Measurements from ENCODE around the gene RELL1.

RELL1 gene

DNA sequence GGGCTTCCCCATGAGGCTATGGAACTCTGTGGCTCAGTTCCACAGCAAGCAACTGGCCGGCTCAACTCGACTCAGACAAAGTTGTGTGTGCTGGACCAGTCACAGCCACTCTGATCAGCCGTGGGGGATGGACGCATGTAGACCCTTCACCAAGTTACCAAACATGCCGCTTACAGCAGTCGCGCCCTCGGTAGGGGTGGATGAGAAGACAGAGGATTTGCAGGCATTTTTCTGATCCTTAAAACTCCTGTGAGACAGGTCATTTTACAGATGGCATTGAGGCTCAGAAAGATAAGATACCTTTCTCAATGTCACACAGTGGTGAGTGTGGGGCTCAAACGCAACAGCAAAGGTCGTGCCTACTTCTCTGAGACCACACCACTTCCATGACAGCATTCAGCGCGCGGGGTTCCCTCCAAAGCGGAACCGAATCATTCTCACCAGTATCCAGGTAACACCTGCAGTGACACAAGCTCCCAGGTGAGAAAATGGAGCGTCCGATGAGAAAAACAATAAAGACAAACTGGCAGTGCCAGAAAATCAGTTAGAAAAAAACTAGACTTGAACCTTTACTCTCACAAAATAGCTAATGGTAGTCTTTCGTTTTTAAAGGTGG is 83.6 kb downstream of the RELL1 start:
- no peak overlapping the region for H3K4me3 ChIP-seq (ENCODE audit: low read depth, low read length)
- H3K27me3 ChIP-seq (ENCODE audit: insufficient read depth, low read length), result no peaks in the 10 kb centered on the region
- H2AFZ ChIP-seq (ENCODE audit: insufficient read depth, low read length, poor library complexity), result no peak overlapping the region
- no peaks in the 10 kb centered on the region for H3K79me2 ChIP-seq (ENCODE audit: control insufficient read depth, insufficient read depth, low read length, poor library complexity)
- H4K8ac ChIP-seq (ENCODE audit: low read depth, low read length), result no peak overlapping the region
- peaks cover 9 to 20% of the 10 kb centered on the region in 2 experiments for H3K4me1 ChIP-seq (ENCODE audit: control insufficient read depth in 1 of 2, insufficient read depth in 2 of 2, low read length in 2 of 2)
- no peak overlapping the region for H2AK5ac ChIP-seq (ENCODE audit: low read length)
- H3K79me1 ChIP-seq (ENCODE audit: low read length), result no peaks in the 10 kb centered on the region
- no peak overlapping the region for H3K9ac ChIP-seq (ENCODE audit: low read length)
- no peak overlapping the region for H2BK12ac ChIP-seq (ENCODE audit: low read length)
- no peak overlapping the region for H3K27ac ChIP-seq (ENCODE audit: low read depth, low read length)
- H2BK120ac ChIP-seq (ENCODE audit: insufficient read depth, low read length, poor library complexity), result no peak overlapping the region
- no peaks in the 10 kb centered on the region for H3K36me3 ChIP-seq (ENCODE audit: control insufficient read depth in 1 of 2, insufficient read depth in 2 of 2, low read length in 2 of 2)
- WGBS (ENCODE audit: extremely low coverage, insufficient coverage, insufficient read length), result no CpG with 5 or more reads among the region's 18 CpGs
- H3K14ac ChIP-seq (ENCODE audit: low read length), result no peak overlapping the region
- H3K9me3 ChIP-seq (ENCODE audit: insufficient read depth, low read depth, low read length), result no peaks in the 10 kb centered on the region
- H3K23ac ChIP-seq (ENCODE audit: low read length), result no peak overlapping the region
- peak; percentile 49 to 71 for DNase-seq
- H3K4ac ChIP-seq (ENCODE audit: low read depth, low read length), result no peak overlapping the region
- H3K4me2 ChIP-seq (ENCODE audit: low read length), result no peak overlapping the region
- no peak overlapping the region for H4K91ac ChIP-seq (ENCODE audit: low read depth, low read length)
- H3K18ac ChIP-seq (ENCODE audit: low read length), result no peak overlapping the region
- H2BK5ac ChIP-seq (ENCODE audit: low read depth, low read length, poor library complexity), result no peak overlapping the region
- no peak overlapping the region for H4K12ac ChIP-seq (ENCODE audit: low read depth, low read length)

DNA sequence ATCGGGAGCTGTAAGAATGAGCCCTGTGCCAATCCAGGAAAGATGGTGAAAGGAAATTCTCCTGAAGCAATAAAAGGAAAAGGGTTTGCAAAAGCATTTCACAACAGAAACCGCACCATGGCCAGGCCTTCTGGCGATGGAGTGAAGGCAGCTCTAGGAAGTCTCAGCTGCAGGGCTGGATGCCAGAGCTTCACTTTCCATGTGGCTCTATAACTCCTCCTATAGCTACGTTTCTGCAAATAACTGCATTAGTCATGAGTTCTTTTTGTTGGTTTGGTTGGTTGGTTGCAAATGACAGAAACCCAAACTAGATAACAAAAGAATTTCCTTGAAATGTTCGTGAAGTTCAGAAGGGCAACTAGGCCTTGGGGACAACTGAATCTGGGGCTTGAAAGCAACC is 84.6 kb downstream of the RELL1 start:
- Histone ChIP-seq H3K27ac (ENCODE audit: low read depth, low read length) (no peak overlapping the region), H2AK5ac (ENCODE audit: low read length) (no peak overlapping the region), H3K4ac (ENCODE audit: low read depth, low read length) (no peak overlapping the region), H2BK12ac (ENCODE audit: low read length) (no peak overlapping the region), H2BK120ac (ENCODE audit: insufficient read depth, low read length, poor library complexity) (no peak overlapping the region), H4K91ac (ENCODE audit: low read depth, low read length) (no peak overlapping the region), H4K8ac (ENCODE audit: low read depth, low read length) (no peak overlapping the region), H2BK5ac (ENCODE audit: low read depth, low read length, poor library complexity) (no peak overlapping the region), H3K18ac (ENCODE audit: low read length) (no peak overlapping the region), H2AFZ (ENCODE audit: insufficient read depth, low read length, poor library complexity) (no peak overlapping the region), H3K4me1 (ENCODE audit: control insufficient read depth in 1 of 2, insufficient read depth in 2 of 2, low read length in 2 of 2) (peaks cover 9 to 27% of the 10 kb centered on the region in 2 experiments), H3K23ac (ENCODE audit: low read length) (no peak overlapping the region), H3K79me1 (ENCODE audit: low read length) (peaks cover 2% of the 10 kb centered on the region), H3K9me3 (ENCODE audit: insufficient read depth, low read depth, low read length) (no peaks in the 10 kb centered on the region), H3K27me3 (ENCODE audit: insufficient read depth, low read length) (no peaks in the 10 kb centered on the region), H4K12ac (ENCODE audit: low read depth, low read length) (no peak overlapping the region), H3K9ac (ENCODE audit: low read length) (no peak overlapping the region), H3K14ac (ENCODE audit: low read length) (no peak overlapping the region), H3K36me3 (ENCODE audit: control insufficient read depth in 1 of 2, insufficient read depth in 2 of 2, low read length in 2 of 2) (no peaks in the 10 kb centered on the region), H3K79me2 (ENCODE audit: control insufficient read depth, insufficient read depth, low read length, poor library complexity) (no peaks in the 10 kb centered on the region), H3K4me3 (ENCODE audit: low read depth, low read length) (no peak overlapping the region), H3K4me2 (ENCODE audit: low read length) (no peak overlapping the region)
- peak; percentile 89 to 94 for DNase-seq
- no CpG with 5 or more reads among the region's 5 CpGs for WGBS (ENCODE audit: extremely low coverage, insufficient coverage, insufficient read length)

DNA sequence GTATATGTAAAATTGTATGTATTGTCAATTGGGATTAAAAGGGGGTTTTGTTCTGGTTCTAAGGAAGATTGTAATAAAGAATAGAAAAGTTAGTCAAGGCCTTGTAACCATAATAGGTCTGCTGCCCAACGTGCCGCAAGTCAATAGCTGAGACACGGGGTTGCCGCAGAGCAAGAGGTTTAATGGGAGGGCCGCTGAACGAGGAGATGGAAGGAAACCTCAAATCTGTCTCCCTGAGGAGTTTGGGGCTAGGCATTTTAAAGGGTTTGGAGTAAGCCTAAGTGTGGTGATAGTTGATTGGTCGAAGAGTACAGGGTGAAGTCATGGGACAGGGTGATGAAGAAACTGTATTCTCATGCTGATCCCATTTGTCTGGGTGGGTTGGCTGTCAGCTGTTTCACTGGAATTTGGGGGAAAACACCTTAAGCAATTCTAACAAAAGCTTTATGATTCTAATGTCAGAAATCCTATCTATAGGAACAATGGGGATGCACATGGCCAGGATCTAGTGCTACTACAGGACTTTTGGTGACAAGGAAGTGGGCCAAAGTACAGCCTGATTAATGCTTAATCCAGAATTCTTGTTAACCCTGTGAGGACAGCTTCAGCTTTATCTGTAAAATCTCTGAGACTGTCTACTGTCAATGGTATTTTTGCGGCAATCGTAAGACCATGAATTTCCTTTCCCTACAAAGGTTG is 86.9 kb downstream of the RELL1 start:
- Histone ChIP-seq H3K18ac (ENCODE audit: low read length) (no peak overlapping the region), H3K9me3 (ENCODE audit: insufficient read depth, low read depth, low read length) (no peaks in the 10 kb centered on the region)
- WGBS (ENCODE audit: extremely low coverage, insufficient coverage, insufficient read length), result no CpG with 5 or more reads among the region's 9 CpGs

DNA sequence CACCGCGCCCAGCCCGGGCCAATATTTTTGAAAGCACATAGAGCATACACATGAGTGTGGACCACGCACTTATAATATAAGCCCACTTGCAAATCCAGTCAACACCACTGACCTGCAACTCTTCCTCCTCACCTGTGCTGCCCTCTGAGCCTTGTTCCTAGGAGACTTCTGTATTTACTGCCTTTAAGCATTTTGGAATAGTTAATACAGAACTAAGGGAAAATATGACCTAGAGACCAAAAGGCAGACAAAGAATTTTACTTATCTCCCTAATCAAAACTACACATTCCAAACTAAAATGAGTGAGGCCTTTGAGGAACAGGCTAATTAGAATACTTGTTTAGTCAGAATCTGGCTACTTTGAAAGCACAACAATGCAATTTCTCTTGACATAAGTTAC is 89.1 kb downstream of the RELL1 start:
- H4K12ac ChIP-seq (ENCODE audit: low read depth, low read length), result no peak overlapping the region
- no peak overlapping the region for H3K9ac ChIP-seq (ENCODE audit: low read length)
- no CpG with 5 or more reads among the region's 4 CpGs for WGBS (ENCODE audit: extremely low coverage, insufficient coverage, insufficient read length)
- peak; percentile 18 to 77 for DNase-seq
- H3K36me3 ChIP-seq (ENCODE audit: control insufficient read depth in 1 of 2, insufficient read depth in 2 of 2, low read length in 2 of 2), result no peaks in the 10 kb centered on the region
- H3K27me3 ChIP-seq (ENCODE audit: insufficient read depth, low read length), result no peaks in the 10 kb centered on the region
- no peak overlapping the region for H3K4me3 ChIP-seq (ENCODE audit: low read depth, low read length)
- H3K79me1 ChIP-seq (ENCODE audit: low read length), result peaks cover 2% of the 10 kb centered on the region
- no peak overlapping the region for H3K14ac ChIP-seq (ENCODE audit: low read length)
- peaks cover 9 to 16% of the 10 kb centered on the region in 2 experiments for H3K4me1 ChIP-seq (ENCODE audit: control insufficient read depth in 1 of 2, insufficient read depth in 2 of 2, low read length in 2 of 2)
- peak overlapping the region; percentile 70 for H3K27ac ChIP-seq (ENCODE audit: low read depth, low read length)
- peak overlapping the region; percentile 55 for H2BK5ac ChIP-seq (ENCODE audit: low read depth, low read length, poor library complexity)
- H3K4me2 ChIP-seq (ENCODE audit: low read length), result no peak overlapping the region
- H2AK5ac ChIP-seq (ENCODE audit: low read length), result no peak overlapping the region
- no peaks in the 10 kb centered on the region for H3K9me3 ChIP-seq (ENCODE audit: insufficient read depth, low read depth, low read length)
- peak overlapping the region; percentile 14 for H2BK12ac ChIP-seq (ENCODE audit: low read length)
- H4K8ac ChIP-seq (ENCODE audit: low read depth, low read length), result no peak overlapping the region
- H4K91ac ChIP-seq (ENCODE audit: low read depth, low read length), result no peak overlapping the region
- H2AFZ ChIP-seq (ENCODE audit: insufficient read depth, low read length, poor library complexity), result no peak overlapping the region
- no peak overlapping the region for H2BK120ac ChIP-seq (ENCODE audit: insufficient read depth, low read length, poor library complexity)
- no peaks in the 10 kb centered on the region for H3K79me2 ChIP-seq (ENCODE audit: control insufficient read depth, insufficient read depth, low read length, poor library complexity)
- H3K23ac ChIP-seq (ENCODE audit: low read length), result no peak overlapping the region
- no peak overlapping the region for H3K4ac ChIP-seq (ENCODE audit: low read depth, low read length)
- H3K18ac ChIP-seq (ENCODE audit: low read length), result no peak overlapping the region

More for the DNA sequence above, 86.9 kb downstream of the RELL1 start:
- Histone ChIP-seq H3K23ac (ENCODE audit: low read length) (no peak overlapping the region), H3K36me3 (ENCODE audit: control insufficient read depth in 1 of 2, insufficient read depth in 2 of 2, low read length in 2 of 2) (no peaks in the 10 kb centered on the region), H2AK5ac (ENCODE audit: low read length) (no peak overlapping the region), H3K4ac (ENCODE audit: low read depth, low read length) (no peak overlapping the region), H2BK120ac (ENCODE audit: insufficient read depth, low read length, poor library complexity) (no peak overlapping the region), H3K14ac (ENCODE audit: low read length) (no peak overlapping the region), H4K12ac (ENCODE audit: low read depth, low read length) (no peak overlapping the region), H4K8ac (ENCODE audit: low read depth, low read length) (no peak overlapping the region), H2AFZ (ENCODE audit: insufficient read depth, low read length, poor library complexity) (no peak overlapping the region), H3K4me3 (ENCODE audit: low read depth, low read length) (no peak overlapping the region), H3K9ac (ENCODE audit: low read length) (no peak overlapping the region), H2BK5ac (ENCODE audit: low read depth, low read length, poor library complexity) (no peak overlapping the region), H3K27me3 (ENCODE audit: insufficient read depth, low read length) (no peaks in the 10 kb centered on the region), H4K91ac (ENCODE audit: low read depth, low read length) (no peak overlapping the region), H3K4me1 (ENCODE audit: control insufficient read depth in 1 of 2, insufficient read depth in 2 of 2, low read length in 2 of 2) (peaks cover 9 to 23% of the 10 kb centered on the region in 2 experiments), H3K27ac (ENCODE audit: low read depth, low read length) (no peak overlapping the region), H3K79me1 (ENCODE audit: low read length) (peaks cover 2% of the 10 kb centered on the region), H3K4me2 (ENCODE audit: low read length) (no peak overlapping the region), H3K79me2 (ENCODE audit: control insufficient read depth, insufficient read depth, low read length, poor library complexity) (no peaks in the 10 kb centered on the region), H2BK12ac (ENCODE audit: low read length) (no peak overlapping the region)
- no peak for DNase-seq

All from trophoblast cell (in vitro differentiated cells and primary cell).